Hematopoietic multipotent progenitor cell (in vitro differentiated cells): ENCODE data around the gene WNT3A. TPM values are rescaled to one million over a fixed set of nuclear protein-coding genes. Genes with fewer than 3 reads are reported as not detected.

Experiments
- DNase-seq, 3 donors: peaks; one replicate each; pipeline ENCODE4 v3.0.0-alpha.2; 2011 to 2015; ENCODE audit warnings: low read depth in 2 of 3, low spot score in 2 of 3
- total RNA-seq: library from RNA; depleted of rRNA; stranded (reverse); fragments of >200 nt; gene quantifications from one replicate; pipeline ENCODE4 v1.2.3, GENCODE V29; 2012

Gene WNT3A
- total RNA-seq, 1 donor: not detected

GRCh38 chr1:227998374-227999055 lies 8.3 kb upstream of the WNT3A start:
- no peak for DNase-seq

DNA sequence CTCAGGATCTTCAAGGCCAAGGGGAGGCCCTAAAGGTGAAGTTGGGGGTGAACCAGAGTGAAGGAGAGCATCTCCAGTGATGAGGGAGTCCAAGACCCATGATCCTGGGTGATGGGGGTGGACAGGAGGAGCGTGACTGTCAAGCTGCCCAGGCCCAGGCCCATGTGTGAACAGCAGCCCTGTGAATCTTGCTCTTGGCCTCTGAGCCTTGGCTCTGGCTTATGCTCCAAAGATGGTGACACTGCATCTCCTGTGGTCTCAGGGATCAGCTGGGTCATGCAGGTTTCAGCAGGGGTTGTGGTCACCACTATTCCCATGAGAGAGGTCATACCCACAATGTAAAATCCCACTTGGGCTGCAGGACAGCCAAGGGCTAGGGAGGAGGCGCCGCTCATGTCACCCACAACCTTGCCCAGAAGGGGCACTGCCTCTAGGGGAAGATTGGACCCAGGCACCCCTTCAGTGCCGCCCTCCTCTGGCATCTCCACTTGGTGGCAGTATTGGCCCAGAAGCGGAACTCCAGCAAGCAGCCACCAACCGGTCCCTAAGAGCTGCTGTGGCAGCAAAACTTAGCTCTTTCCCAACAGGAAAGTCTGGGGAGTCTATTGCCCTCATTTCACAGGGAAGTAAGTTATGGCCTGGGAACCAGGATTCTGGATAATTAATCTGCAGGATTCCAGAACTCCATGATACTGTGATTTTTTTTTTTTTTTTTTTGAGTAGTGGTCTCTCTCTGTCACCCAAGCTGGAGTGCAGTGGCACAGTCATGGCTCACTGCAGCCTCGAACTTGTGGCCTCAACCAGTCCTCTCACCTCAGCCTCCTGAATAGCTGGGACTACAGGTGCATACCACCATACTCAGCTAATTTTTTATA lies 7.5 kb upstream of the WNT3A start:
- DNase-seq: peak; percentile 34 to 93 (median 84)

- DNase-seq: no peak
Measured at GRCh38 chr1:228000416-228000815, 6.4 kb upstream of the WNT3A start.

- no peak for DNase-seq
Measured at GRCh38 chr1:228000836-228001563, 5.8 kb upstream of the WNT3A start.

GRCh38 chr1:228001738-228002535 lies 4.9 kb upstream of the WNT3A start:
- DNase-seq: no peak

- DNase-seq: no peak
Measured at GRCh38 chr1:228002792-228003191, 4.0 kb upstream of the WNT3A start.

DNA sequence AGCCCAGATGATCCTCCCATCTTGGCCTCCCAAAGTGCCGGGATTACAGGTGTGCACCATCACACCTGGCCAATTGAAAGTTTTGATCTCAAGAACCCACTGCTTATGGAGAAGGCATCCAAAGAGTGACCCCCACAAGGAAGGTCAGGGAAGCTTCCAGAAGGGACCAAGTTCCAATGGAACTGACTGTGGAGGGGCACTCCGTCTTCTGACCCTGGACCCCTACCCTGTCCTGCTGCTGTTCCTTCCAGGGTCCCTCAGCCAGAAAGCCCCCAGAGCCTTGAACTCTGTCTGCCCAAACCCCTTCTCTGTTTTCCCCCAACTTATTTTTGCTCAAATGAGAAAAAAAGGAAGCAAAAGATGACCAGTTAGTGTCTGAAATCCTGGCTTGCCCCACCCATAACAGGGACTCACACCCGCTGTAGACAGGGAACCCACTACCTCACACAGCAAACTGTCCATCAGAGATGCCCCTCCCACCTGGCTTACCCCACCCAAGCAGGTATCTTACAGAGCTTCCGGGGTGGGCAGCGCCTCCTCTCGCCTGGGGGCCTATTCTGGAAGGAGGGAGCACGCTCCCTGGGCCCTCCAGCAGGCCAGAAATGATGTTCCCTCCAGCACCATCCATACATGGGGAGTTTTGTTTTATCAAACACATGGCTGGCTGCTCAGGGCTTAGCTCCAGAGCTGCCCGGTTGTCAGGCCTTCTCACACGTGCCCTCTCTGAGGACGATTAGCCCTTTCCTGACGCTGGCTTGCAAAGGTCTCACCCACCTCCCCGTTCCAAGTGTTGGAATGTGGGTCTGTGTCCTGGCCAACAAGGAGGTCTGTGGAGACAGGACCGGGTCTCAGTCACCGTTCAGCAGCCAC lies 3.1 kb upstream of the WNT3A start:
- no peak for DNase-seq

GRCh38 chr1:228004331-228004855 lies 2.4 kb upstream of the WNT3A start:
- DNase-seq: peak in 1 of 3 donors; percentile 44

GRCh38 chr1:228004856-228005462 lies 1.8 kb upstream of the WNT3A start:
- DNase-seq: peak in 1 of 3 donors; percentile 17

- DNase-seq: no peak
Measured at GRCh38 chr1:228005511-228006033, 1.2 kb upstream of the WNT3A start.

DNA sequence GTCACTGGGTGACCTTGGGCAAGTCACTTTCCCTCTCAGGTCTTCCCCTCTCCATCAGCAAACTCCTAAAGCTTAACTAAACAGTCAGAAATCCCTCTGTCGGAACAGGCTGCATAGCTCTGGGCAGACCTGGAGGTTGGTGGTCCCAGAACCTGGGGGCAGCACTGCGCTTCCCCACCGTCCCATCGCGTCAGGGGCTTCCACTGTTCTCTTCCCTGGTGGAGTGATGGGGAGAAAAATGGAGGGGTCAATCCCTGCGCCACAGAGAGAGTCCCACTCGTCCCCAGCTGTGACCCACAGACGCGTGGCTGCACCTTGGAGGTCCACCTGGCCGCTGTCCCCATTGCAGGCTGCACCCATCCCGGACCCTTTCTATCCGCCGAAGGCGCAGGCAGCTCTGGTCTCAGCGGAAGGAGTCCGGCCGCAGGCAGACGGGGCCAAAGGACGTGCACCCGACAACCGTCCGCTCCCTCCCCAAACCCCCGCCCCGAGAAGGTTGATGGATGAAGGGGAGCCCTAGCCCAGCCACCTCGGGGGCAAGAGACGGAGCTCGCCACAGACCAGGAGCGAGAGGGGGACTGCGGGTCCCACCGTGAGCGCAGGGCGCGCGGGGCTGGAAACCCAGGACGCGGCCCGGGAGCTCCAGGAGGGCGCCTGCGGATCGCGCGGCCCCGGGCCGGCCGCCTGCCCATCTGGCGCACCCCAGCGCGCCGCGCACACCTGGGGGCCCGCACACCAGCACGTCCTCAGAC lies 588 bp upstream of the WNT3A start:
- DNase-seq: no peak

DNA sequence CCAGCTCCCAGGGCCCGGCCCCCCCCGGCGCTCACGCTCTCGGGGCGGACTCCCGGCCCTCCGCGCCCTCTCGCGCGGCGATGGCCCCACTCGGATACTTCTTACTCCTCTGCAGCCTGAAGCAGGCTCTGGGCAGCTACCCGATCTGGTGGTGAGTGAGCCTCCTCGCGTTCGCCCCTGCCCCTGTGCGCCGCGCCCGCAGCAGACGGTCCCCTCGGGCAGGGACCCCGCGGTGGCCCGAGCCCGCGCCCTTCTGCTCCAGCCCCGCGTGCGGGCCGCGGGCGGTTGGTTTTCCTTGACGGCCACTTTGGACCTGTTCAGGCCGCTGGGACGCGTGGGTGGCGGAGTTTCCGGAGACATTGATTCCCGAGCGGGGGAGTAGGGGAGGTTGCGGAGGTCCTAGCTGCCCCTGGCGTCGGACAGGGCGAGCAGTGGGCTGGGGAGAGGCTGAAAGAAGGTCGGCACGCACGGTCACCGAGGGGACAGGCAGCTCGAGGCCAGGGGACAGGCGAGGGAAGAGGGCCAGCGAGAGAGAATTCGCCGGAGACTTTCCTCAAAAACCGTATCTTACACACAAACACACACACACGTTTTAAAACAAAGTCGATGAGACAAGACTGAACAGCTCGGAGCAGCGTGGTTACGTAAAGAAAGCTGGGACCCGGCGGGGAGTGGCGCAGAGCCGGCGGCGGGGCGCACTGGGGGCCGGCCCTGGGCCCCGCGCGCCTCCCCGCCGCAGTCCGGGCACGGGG lies 427 bp downstream of the WNT3A start:
- DNase-seq: peak in 1 of 3 donors; percentile 20

- DNase-seq: peak in 1 of 3 donors; percentile 21
Measured at GRCh38 chr1:228007801-228008341, 1.1 kb downstream of the WNT3A start.

DNA sequence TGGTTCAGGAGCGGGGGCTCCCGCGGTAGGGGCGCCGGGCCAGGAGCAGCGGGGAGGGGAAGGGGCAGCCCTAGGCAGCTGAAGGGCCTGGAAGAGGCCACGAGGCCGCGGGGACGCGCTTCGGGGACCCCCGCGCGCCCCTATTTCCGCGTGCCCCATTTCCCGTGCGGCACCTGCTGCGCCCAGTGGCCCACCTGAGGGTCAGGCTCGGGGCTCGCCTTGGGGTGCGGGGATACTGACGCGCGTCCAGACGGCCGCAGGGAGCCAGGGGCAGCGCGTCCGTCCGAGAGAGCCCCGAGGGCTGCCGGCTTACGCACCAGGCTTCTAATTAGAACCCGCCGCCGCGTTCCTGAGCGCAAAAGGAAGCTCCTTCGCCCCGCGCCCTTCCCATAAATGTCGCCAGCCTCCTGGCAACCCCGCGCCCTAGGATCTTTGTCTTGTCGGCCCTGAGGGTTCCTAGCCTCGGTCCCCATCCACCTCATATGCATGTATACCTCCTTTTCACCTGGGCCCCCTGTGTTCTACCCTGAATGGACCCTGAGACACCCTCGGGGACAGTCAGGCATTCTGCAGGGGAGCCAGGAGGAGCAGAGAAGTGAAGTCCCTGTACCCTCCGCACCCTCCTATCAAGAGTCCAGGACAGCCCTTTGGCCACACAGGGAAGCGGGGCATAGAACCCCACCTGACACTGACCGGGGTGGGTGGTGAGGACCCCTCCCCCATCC lies 1.8 kb downstream of the WNT3A start:
- DNase-seq: no peak

- no peak for DNase-seq
Measured at GRCh38 chr1:228009116-228009827, 2.5 kb downstream of the WNT3A start.
